ENCODE measurements around the gene LIN7B. TPM values are rescaled to one million over a fixed set of nuclear protein-coding genes. Genes with fewer than 3 reads are reported as not detected.

Gene LIN7B
- total and polyA plus RNA-seq, 2 of the 13 experiments (the other 11 are each of a cell fraction or from before 2014, with no cell fraction given) = 5.3 to 7.6 TPM

- no peak for TF ChIP-seq ZBTB49 (CRISPR knock-in tag; IDR thresholded peaks at IDR 0.05; ENCODE audit: borderline replicate concordance)
- no peak for TF ChIP-seq ZBTB26 (CRISPR knock-in tag; IDR thresholded peaks at IDR 0.05; ENCODE audit: borderline replicate concordance)
- TF ChIP-seq ZSCAN9 (CRISPR knock-in tag; IDR thresholded peaks at IDR 0.05; ENCODE audit: borderline replicate concordance) = peak; percentile 18; the same call in 1 of the 2 replicates
- peak; percentile 91; the same call in 1 of the 2 replicates for TF ChIP-seq ZFP41 (CRISPR knock-in tag; IDR thresholded peaks at IDR 0.05; ENCODE audit: borderline replicate concordance)
- TF ChIP-seq GABPB1 (CRISPR knock-in tag; IDR thresholded peaks at IDR 0.05) = no peak
- no peak for TF ChIP-seq PBX3 (CRISPR knock-in tag; IDR thresholded peaks at IDR 0.05; ENCODE audit: borderline replicate concordance)
- no peak for TF ChIP-seq AHDC1 (CRISPR knock-in tag; IDR thresholded peaks at IDR 0.05; ENCODE audit: borderline replicate concordance)
- no peak; the same call in 1 of the 2 replicates for TF ChIP-seq BRCA1 (CRISPR knock-in tag; IDR thresholded peaks at IDR 0.05)
- TF ChIP-seq ATF7-NPFF (CRISPR knock-in tag; IDR thresholded peaks at IDR 0.05; ENCODE audit: low read depth) = peak; percentile 78; the same call in 1 of the 2 replicates
- no peak for TF ChIP-seq MAF1 (CRISPR knock-in tag; IDR thresholded peaks at IDR 0.05; ENCODE audit: borderline replicate concordance)
- TF ChIP-seq FOXK2 (IDR thresholded peaks at IDR 0.05) = no peak
- TF ChIP-seq ZFP90 (CRISPR knock-in tag; IDR thresholded peaks at IDR 0.05; ENCODE audit: borderline replicate concordance) = no peak
- TF ChIP-seq LCORL (IDR thresholded peaks at IDR 0.05) = no peak
- peak; percentile 26; the same call in 1 of the 2 replicates for TF ChIP-seq LCORL (CRISPR knock-in tag; IDR thresholded peaks at IDR 0.05)
- no peak for TF ChIP-seq ZNF224 (CRISPR knock-in tag; IDR thresholded peaks at IDR 0.05)
Measured at GRCh38 chr19:49113762-49114629, at the start of gene LIN7B (continued).

All from HepG2 (cell line).